B cell (primary cell): ENCODE data around the gene BLOC1S3. TPM values are rescaled to one million over a fixed set of nuclear protein-coding genes. Genes with fewer than 3 reads are reported as not detected.
A peak's percentile ranks its signal among the peaks of the same experiment; 100 is the strongest.

Experiments
- ATAC-seq: fragments of 200-7000 bp; cut with Tn5 transposase; one replicate; pipeline ENCODE4 v1.10.0; 2021; ENCODE audit warnings: low read depth, mild to moderate bottlenecking, moderate number of reproducible peaks, moderate library complexity
- CTCF ChIA-PET: fragments of 350-600 bp; sonication (Branson Sonifier 250); formaldehyde crosslinking; loops from one replicate; lab custom pipeline; 2021; ENCODE audit warnings: antibody characterized with exemption, inconsistent platforms; lab: Charles Lee
- POLR2A ChIA-PET: fragments of 350-600 bp; sonication (Branson Sonifier 250); formaldehyde crosslinking; loops from one replicate; lab custom pipeline; 2021; ENCODE audit warnings: antibody characterized with exemption; lab: Charles Lee
- DNase-seq: peaks from one replicate; pipeline ENCODE4 v3.0.0; 2013
- H2AFZ ChIP-seq: 2 replicates; pipeline ENCODE4 v1.6.1; 2012; ENCODE audit warnings: mild to moderate bottlenecking, low read depth, low read length; ENCODE audit not compliant: insufficient read depth, poor library complexity, severe bottlenecking
- H3K27ac ChIP-seq, 2 donors: 1 replicate in 1 of 2; 2 replicates in 1 of 2; pipeline ENCODE4 v1.5.1; 2012 to 2013; ENCODE audit warnings: low read length in 2 of 2, mild to moderate bottlenecking in 2 of 2, moderate library complexity in 1 of 2
- H3K27me3 ChIP-seq, 4 experiments: fragments of 200-600 bp in 1 of 4; sonication (generic) in 1 of 4; replicated peaks in 1 of 4; 1 replicate in 2 of 4; 2 replicates in 2 of 4; pipeline versions ENCODE4 v1.6.1 to v1.7.0; 2013 to 2016; ENCODE audit warnings: low read length in 3 of 4, mild to moderate bottlenecking in 2 of 4, mixed read lengths in 1 of 4, moderate library complexity in 1 of 4; ENCODE audit not compliant: insufficient read depth in 4 of 4, control insufficient read depth in 3 of 4; ENCODE audit errors: control extremely low read depth in 1 of 4
- H3K36me3 ChIP-seq, 2 experiments: replicated peaks in 1 of 2; 1 replicate in 1 of 2; 2 replicates in 1 of 2; pipeline versions ENCODE4 v1.6.1 to v1.7.1; 2013; ENCODE audit warnings: low read length in 1 of 2; ENCODE audit not compliant: insufficient read depth in 2 of 2, control insufficient read depth in 1 of 2; ENCODE audit errors: control extremely low read depth in 1 of 2, extremely low read depth in 1 of 2
- H3K4me1 ChIP-seq, 2 donors: fragments of 200-600 bp in 1 of 2; sonication (generic) in 1 of 2; 1 replicate in 1 of 2; 2 replicates in 1 of 2; pipeline versions ENCODE4 v1.5.1 to v1.6.1; 2013 to 2017; ENCODE audit warnings: low read length in 2 of 2; ENCODE audit not compliant: control insufficient read depth in 2 of 2, insufficient read depth in 2 of 2
- H3K4me2 ChIP-seq: replicated peaks from 2 replicates; pipeline ENCODE3; 2012; ENCODE audit warnings: mild to moderate bottlenecking, low read depth, low read length; ENCODE audit not compliant: poor library complexity, severe bottlenecking
- H3K4me3 ChIP-seq, 5 experiments: fragments of 200-600 bp in 1 of 5; sonication (generic) in 1 of 5; 1 replicate in 3 of 5; 2 replicates in 2 of 5; pipeline versions ENCODE4 v1.5.1 to v1.7.0; 2011 to 2016; ENCODE audit warnings: low read length in 4 of 5, mild to moderate bottlenecking in 4 of 5, low read depth in 2 of 5, control low read depth in 1 of 5, moderate library complexity in 1 of 5; ENCODE audit not compliant: insufficient read depth in 1 of 5; ENCODE audit errors: control extremely low read depth in 1 of 5, extremely low read depth in 1 of 5
- H3K79me2 ChIP-seq: fragments of 200-600 bp; sonication (generic); one replicate; pipeline ENCODE4 v1.6.0; 2016; ENCODE audit warnings: low read length; ENCODE audit not compliant: control insufficient read depth, insufficient read depth
- H3K9ac ChIP-seq: fragments of 200-600 bp; sonication (generic); 2 replicates; pipeline ENCODE4 v1.6.1; 2017; ENCODE audit warnings: mild to moderate bottlenecking, low read length, moderate library complexity
- H3K9me3 ChIP-seq, 3 donors: one replicate each; pipeline versions ENCODE4 v1.6.1 to v1.7.1; 2013; ENCODE audit warnings: low read length in 2 of 3; ENCODE audit not compliant: control insufficient read depth in 2 of 3, insufficient read depth in 1 of 3; ENCODE audit errors: control extremely low read depth in 1 of 3
- H4K20me1 ChIP-seq: 2 replicates; pipeline ENCODE4 v1.6.0; 2012; ENCODE audit warnings: mild to moderate bottlenecking, low read length; ENCODE audit not compliant: insufficient read depth, control insufficient read depth, poor library complexity, severe bottlenecking
- H3K27ac Mint-ChIP-seq: one replicate; pipeline ENCODE4 v1.8.0; 2021; ENCODE audit warnings: mixed read lengths
- H3K27me3 Mint-ChIP-seq: one replicate; pipeline ENCODE4 v1.8.0; 2021; ENCODE audit warnings: mixed read lengths
- H3K4me1 Mint-ChIP-seq: one replicate; pipeline ENCODE4 v1.8.0; 2021; ENCODE audit warnings: mixed read lengths
- H3K4me3 Mint-ChIP-seq: one replicate; pipeline ENCODE4 v1.8.0; 2021; ENCODE audit warnings: mixed read lengths
- H3K9me3 Mint-ChIP-seq: one replicate; pipeline ENCODE4 v1.8.0; 2022; ENCODE audit warnings: mixed read lengths; ENCODE audit not compliant: insufficient read depth
- EZH2 ChIP-seq: IDR thresholded peaks from 2 replicates; pipeline ENCODE4 v1.6.1; 2012; ENCODE audit warnings: borderline replicate concordance, low read depth, mild to moderate bottlenecking, moderate library complexity, low read length; ENCODE audit not compliant: insufficient read depth, poor library complexity, severe bottlenecking
- WGBS: methylation state at CpG from one replicate; pipeline ENCODE4 v1.1.5; 2013; ENCODE audit warnings: missing lambda C conversion rate; ENCODE audit not compliant: insufficient coverage; 5-methylcytosine and 5-hydroxymethylcytosine counted together
- intact Hi-C: fragments of 100-400 bp; cut with micrococcal nuclease; formaldehyde crosslinking; loops from one replicate; pipeline ENCODE4 v1.10.0; 2022
- polyA plus RNA-seq: library from polyadenylated mRNA; depleted of rRNA; stranded (reverse); fragments of >200 nt; gene quantifications from 2 replicates; pipeline ENCODE4 v1.2.3, GENCODE V29; 2012
- total RNA-seq, 2 donors: library from RNA; stranded (reverse); fragments of 120-200 nt in 1 of 2; gene quantifications; 1 replicate in 1 of 2; 2 replicates in 1 of 2; pipeline versions ENCODE4 v1.2.3 to v1.2.4, GENCODE V29; 2013 to 2022
- TF ChIP-seq, protein P1 (sequence below): fragments of 200-600 bp; IDR thresholded peaks from one replicate; pipeline ENCODE4 v1.8.0; 2022; ENCODE audit warnings: antibody characterized with exemption, mild to moderate bottlenecking

The BLOC1S3 gene
- total and polyA plus RNA-seq, 2 donors (not counting 1 experiment from before 2014, with no cell fraction given): 7.2 to 21.1 TPM

DNA sequence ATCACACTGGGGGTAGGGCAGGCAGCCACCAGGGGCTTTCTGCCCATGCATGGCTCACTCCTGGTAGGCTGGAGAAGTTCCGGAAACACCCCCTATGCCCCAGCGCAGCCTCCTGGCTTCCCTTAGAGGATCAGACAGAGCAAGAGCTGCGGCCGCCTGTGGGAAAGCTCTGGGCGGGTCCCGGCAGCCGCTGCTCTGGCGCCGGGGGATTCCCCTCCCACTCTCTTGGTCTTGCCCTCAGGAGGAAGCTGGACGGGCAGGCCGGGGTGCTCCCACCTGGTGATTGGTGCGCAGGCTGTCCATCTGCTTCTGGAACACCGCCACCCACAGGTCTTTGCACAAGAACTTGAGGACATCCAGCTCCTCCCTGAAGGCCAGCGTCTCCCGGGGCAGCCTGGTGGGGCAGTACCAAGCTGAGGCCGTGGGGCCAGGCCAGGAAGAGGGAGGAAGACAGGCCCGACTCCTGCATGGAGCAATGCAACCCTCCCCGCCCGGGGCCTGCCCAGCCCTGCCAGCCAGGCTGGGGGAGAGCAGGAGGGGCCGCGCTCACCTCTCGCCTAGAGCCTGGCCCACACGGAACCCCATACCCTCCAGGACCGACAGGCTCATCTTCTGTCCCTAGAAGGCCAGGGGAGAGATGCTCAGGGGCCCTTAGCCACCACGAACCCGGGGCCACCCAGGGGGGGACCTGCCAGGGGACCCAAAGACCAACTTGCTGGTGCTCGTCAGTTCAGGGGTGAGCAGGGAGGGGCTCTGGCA is 13.8 kb upstream of the BLOC1S3 start:
- peaks cover 0 to under 1% of the 10 kb centered on the region in 2 experiments for H3K36me3 ChIP-seq
- CTCF ChIA-PET: interaction anchor here (1.0 to 1.2 kb wide), 3 partner anchors 14 to 72 kb away, joined by 3 to 5 read pairs (median 3); partner anchors contain the start of genes BLOC1S3 and PPP1R37
- no peak overlapping the region for H3K4me3 Mint-ChIP-seq
- peak overlapping the region in 1 of 2 donors; percentile 42 for H3K27ac ChIP-seq
- H3K27me3 Mint-ChIP-seq: peaks cover 10% of the 10 kb centered on the region
- H4K20me1 ChIP-seq: peaks cover 12% of the 10 kb centered on the region
- POLR2A ChIA-PET: interaction anchor here (0.8 kb wide), 1 partner anchor 13 kb away, joined by 4 read pairs; the partner anchor contains the start of genes BLOC1S3 and TRAPPC6A
- H3K4me1 ChIP-seq: peaks cover 13 to 16% of the 10 kb centered on the region in 2 donors
- peak overlapping the region; percentile 32 for H3K9ac ChIP-seq
- peaks cover 0 to 3% (median 0%) of the 10 kb centered on the region in 4 experiments for H3K27me3 ChIP-seq
- peak; percentile 70 for DNase-seq
- ATAC-seq: peak; percentile 75
- TF ChIP-seq EZH2: no peak
- TF ChIP-seq, protein P1, sequence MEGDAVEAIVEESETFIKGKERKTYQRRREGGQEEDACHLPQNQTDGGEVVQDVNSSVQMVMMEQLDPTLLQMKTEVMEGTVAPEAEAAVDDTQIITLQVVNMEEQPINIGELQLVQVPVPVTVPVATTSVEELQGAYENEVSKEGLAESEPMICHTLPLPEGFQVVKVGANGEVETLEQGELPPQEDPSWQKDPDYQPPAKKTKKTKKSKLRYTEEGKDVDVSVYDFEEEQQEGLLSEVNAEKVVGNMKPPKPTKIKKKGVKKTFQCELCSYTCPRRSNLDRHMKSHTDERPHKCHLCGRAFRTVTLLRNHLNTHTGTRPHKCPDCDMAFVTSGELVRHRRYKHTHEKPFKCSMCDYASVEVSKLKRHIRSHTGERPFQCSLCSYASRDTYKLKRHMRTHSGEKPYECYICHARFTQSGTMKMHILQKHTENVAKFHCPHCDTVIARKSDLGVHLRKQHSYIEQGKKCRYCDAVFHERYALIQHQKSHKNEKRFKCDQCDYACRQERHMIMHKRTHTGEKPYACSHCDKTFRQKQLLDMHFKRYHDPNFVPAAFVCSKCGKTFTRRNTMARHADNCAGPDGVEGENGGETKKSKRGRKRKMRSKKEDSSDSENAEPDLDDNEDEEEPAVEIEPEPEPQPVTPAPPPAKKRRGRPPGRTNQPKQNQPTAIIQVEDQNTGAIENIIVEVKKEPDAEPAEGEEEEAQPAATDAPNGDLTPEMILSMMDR: no peak
- no peak overlapping the region for H3K27ac Mint-ChIP-seq
- H3K9me3 ChIP-seq: peaks cover 0 to 3% (median 0%) of the 10 kb centered on the region in 3 donors
- H3K4me3 ChIP-seq: no peak overlapping the region
- peak overlapping the region; percentile 49 for H2AFZ ChIP-seq
- WGBS: 36% methylated on average over 24 of the region's 27 CpGs
- peak overlapping the region; percentile 71 for H3K4me2 ChIP-seq
- H3K79me2 ChIP-seq: peaks cover 20% of the 10 kb centered on the region
- H3K4me1 Mint-ChIP-seq: peaks cover 21% of the 10 kb centered on the region
- intact Hi-C loops: no loop called here
- no peaks in the 10 kb centered on the region for H3K9me3 Mint-ChIP-seq

DNA sequence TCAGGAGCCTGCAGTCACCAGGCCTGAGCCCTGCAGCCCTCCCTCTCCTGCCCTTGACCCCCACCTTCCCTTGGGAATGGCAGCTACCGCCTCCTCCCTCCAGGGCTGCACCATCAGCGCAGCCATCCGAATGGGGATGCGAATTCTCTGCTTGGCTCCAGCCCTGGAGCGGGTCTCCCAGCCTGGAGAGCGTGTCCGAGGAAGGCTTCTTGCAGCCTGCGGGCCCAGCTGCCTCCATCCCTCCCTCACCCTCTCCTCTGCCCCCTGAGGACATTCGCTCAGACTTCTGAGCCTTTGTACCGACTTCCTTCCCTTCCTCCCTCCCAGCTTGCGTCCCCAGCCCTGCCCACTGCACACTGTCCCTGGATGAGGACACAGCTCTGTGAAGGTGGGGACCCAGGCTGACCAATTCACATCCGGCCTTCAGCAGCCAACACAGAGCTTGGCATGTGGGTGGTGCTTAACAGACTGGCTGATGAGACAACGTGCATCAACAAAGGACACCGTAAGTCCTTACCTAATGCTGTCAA is 11.8 kb upstream of the BLOC1S3 start:
- H3K4me3 ChIP-seq: no peak overlapping the region
- no peak for ATAC-seq
- no peaks in the 10 kb centered on the region for H3K27me3 Mint-ChIP-seq
- peaks cover 0 to 7% of the 10 kb centered on the region in 2 experiments for H3K36me3 ChIP-seq
- H3K4me1 ChIP-seq: peaks cover 20 to 27% of the 10 kb centered on the region in 2 donors
- H3K27ac Mint-ChIP-seq: no peak overlapping the region
- peaks cover 26% of the 10 kb centered on the region for H3K4me1 Mint-ChIP-seq
- H2AFZ ChIP-seq: no peak overlapping the region
- no peak for DNase-seq
- no peaks in the 10 kb centered on the region for H3K27me3 ChIP-seq
- peaks cover 40% of the 10 kb centered on the region for H3K79me2 ChIP-seq
- no peak for TF ChIP-seq EZH2
- TF ChIP-seq, protein P1: no peak
- peaks cover 26% of the 10 kb centered on the region for H4K20me1 ChIP-seq
- 82% methylated on average over 14 of the region's 14 CpGs for WGBS
- no peaks in the 10 kb centered on the region for H3K9me3 ChIP-seq
- H3K4me2 ChIP-seq: no peak overlapping the region
- CTCF ChIA-PET: interaction anchor here (0.6 to 1.6 kb wide), 3 partner anchors 11 to 74 kb away, joined by 3 to 6 read pairs (median 3); partner anchors contain the start of gene TRAPPC6A
- no peak overlapping the region for H3K4me3 Mint-ChIP-seq
- intact Hi-C loops: no loop called here
- no peak overlapping the region for H3K27ac ChIP-seq
- no peak overlapping the region for H3K9ac ChIP-seq
- POLR2A ChIA-PET: no interaction called here
- H3K9me3 Mint-ChIP-seq: no peaks in the 10 kb centered on the region
